HG02623 (cell line): ENCODE data around the gene INTS11.

Source experiments
- ATAC-seq: cut with Tn5 transposase; IDR thresholded peaks from one replicate; pipeline ENCODE4 v1.9.1; 2021; ENCODE audit warnings: moderate library complexity; ENCODE audit not compliant: unreplicated experiment

INTS11 gene

DNA sequence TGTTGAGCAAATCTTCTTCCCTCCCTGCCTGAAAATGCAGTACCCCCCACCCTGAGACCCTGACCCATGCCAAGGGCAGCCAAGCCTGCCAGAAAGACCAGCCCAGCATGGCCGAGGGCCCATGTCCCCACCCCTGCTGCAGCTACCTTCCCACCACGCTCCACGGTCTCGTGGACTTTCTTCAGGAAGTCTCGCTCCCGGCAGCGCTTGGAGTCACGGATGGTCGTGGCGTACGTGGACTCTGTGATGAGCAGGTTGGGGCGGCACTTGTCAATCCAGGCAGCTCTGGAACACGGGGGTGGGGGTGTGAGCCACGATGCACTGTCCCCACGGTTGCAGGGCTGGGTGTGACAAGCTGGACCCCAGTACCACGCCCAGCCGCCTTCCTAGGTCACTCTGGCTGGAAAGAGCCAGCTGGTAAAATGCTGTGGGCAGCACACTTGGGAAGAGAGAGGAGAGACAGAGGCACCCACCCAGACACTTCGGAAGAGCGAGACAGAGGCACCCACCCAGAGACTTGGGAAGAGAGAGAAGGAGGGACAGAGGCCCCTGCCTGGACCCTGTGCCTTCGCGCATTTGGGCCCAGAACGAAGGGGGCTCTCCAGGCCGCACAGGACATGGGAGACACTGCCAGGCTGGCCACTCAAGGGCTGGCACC is 9.7 kb downstream of the INTS11 start:
- no peak for ATAC-seq

GRCh38 chr1:1314237-1314586 is 10.2 kb downstream of the INTS11 start:
- ATAC-seq, result no peak

- no peak for ATAC-seq
Measured at GRCh38 chr1:1313500-1314236, 10.8 kb downstream of the INTS11 start.

DNA sequence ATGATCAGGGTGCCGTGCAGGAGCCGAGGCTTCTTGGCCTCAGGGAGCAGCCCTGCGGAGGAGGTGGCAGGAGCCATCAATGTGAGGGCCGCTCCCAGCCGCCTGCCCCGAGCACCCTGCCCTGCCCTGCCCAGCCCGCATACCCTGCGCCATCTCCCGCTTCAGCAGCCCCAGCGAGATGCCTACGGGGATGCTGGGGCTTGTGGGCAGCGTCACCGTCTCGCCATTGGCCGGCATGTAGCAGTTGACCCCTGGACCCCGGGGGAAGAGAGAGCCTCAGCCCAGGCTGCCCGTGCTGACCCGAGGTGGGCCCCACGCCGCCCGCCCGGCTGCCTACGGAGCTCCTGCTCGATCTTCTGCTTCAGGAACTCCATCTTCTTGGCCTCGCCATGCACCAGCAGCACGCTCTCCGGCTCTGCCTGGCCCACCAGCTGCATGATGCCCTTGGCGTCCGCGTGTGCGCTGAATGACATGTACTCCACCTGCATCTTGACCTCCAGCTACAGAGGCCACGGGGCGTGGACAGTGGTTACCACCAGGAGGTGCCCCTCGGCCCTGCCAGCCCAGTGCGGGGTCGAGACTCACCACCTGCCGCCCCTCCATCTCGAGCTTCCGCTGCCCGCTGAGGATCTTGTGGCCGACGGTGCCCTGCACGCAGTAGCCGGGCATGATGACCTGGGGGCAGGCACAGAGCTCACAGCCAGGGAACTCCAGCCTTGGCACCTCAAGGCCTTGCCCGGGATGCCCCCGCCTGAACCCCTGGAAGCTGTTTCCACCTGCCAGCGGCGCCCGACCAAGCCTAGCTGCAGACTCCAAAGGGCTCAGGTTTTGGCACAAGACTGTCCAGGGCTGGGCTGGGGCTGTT is 11.8 kb downstream of the INTS11 start:
- no peak for ATAC-seq

GRCh38 chr1:1311107-1312104 is 13.1 kb downstream of the INTS11 start:
- no peak for ATAC-seq

GRCh38 chr1:1310476-1311053 is 13.9 kb downstream of the INTS11 start:
- ATAC-seq, result no peak

GRCh38 chr1:1310109-1310385 is 14.4 kb downstream of the INTS11 start:
- ATAC-seq, result no peak

GRCh38 chr1:1309251-1310108 is 15.0 kb downstream of the INTS11 start:
- ATAC-seq, result no peak

DNA sequence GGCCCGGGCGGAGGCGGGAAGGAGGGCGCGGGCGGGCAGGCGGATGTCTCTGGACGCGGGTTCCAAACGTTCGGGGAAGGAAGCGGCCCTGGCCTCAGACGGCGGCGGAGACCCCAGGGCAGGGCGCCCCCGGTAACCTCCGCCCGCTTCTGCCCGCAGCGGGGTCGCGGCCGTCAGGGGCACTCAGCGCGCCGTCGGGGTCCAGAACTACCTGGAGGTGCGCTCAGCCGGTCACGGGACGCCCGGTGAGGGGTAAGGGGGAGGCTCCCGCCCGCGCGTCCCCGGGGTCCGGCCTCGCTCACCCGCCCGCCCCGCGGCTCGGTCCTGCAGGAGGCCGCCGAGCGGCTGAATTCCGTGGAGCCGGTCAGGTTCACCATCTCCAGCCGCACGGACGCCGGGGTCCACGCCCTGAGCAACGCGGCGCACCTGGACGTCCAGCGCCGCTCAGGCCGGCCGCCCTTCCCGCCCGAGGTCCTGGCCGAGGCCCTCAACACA is 15.7 kb downstream of the INTS11 start:
- no peak for ATAC-seq

GRCh38 chr1:1307923-1308755 is 16.3 kb downstream of the INTS11 start, which contains the start of the genes ACAP3 and PUSL1:
TSS of gene ACAP3 (minus strand) at chr1:1307930. CDS start at chr1:1307815, 115 bp downstream.
TSS of gene PUSL1 (plus strand) at chr1:1308597. CDS start at chr1:1308644, 47 bp downstream.
- peak; percentile 51 for ATAC-seq

GRCh38 chr1:1307261-1307922 is 17.1 kb downstream of the INTS11 start:
- peak; percentile 14 for ATAC-seq

DNA sequence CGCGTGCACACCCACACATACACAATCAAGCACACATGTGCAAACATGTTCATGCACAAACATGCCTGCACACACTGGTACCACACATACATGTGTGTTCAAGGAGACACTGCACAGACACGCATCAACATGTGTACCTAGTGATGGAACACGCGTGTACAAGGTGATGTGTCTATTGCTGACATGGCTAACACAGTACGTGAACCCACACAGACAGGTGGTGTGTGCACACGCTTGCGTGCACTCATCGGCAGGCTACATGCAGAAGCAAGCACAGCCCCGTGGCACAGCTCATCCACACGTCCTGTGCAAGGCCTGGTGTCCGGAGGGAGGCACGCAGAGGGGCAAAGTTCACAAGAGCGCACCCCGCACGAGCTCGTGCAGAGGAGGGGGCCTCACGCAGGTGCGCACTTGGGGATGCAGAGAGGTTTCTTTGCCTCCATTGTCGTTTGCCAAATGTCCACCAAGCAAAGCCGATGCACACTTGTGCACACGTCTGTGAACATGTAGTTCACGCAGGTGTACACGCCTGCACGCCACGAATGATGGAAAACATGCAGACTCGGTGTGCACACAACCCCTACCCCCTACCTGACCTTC is 17.7 kb downstream of the INTS11 start:
- no peak for ATAC-seq

DNA sequence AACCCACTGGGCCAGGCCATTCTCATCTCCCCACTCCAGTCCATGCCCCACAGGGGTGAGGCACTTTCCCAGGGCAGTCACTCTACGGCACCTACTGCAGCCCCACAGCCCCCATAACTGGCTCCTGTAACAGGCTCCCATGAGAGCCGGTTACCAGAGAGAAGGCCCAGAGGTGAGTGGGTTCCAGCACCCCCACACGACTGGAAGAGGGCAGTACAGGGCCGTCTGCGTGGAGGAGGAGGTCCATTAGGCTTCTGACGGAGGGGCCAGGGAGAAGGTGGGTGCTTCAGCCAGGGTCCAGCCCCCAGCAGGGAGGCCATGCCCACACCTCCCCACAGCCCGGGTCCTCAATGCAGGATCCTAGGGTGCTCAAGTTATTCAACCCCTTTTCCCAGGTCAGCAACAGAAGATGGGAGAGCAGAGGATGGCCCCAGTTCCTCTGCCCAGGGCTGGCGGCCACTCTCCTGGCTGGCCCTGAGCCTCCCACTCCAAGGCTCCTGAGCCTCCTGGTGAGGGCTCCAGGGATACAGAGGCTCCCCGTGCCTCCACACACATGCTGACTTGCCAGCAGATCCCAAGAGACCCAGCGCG is 18.3 kb downstream of the INTS11 start:
- ATAC-seq, result no peak

- ATAC-seq, result no peak
Measured at GRCh38 chr1:1305300-1306069, 19.0 kb downstream of the INTS11 start.

GRCh38 chr1:1304331-1305299 is 19.8 kb downstream of the INTS11 start:
- no peak for ATAC-seq
